Cardiac septum (tissue), 1 donor: ENCODE data around the gene ATP8B4. TPM values are rescaled to one million over a fixed set of nuclear protein-coding genes. Genes with fewer than 3 reads are reported as not detected.

Experiments
- DNase-seq: peaks from one replicate; pipeline ENCODE4 v3.0.0-alpha.2; 2020; ENCODE audit warnings: low spot score
- intact Hi-C: fragments of 100-400 bp; cut with DNase I; formaldehyde crosslinking; loops from one replicate; pipeline ENCODE4 v1.14.0; 2022
- total RNA-seq: library from RNA; stranded (reverse); fragmentation: NEBNext Ultra II Directional; extraction: Animal tissue kit (Norgen Biotek cat#: 25700); gene quantifications from one replicate; pipeline ENCODE4 v1.2.1, GENCODE V29; 2021
- donor health status: DM: no; HTN: no; CAD: no.

Gene ATP8B4
- total RNA-seq, 1 donor from 2014 or later = 3.1 TPM

- intact Hi-C loops = no loop called here
- DNase-seq = no peak
These were observed 310.7 kb downstream of the ATP8B4 start for GRCh38 chr15:49808341-49808740.

Other genes with a start within 250 kb of the ATP8B4 start
- not detected for gene SLC27A2, start 63.0 kb upstream of the ATP8B4 start, total RNA-seq
- gene HDC, start 146.5 kb upstream of the ATP8B4 start, total RNA-seq = 1.00 TPM
- gene GABPB1, start 236.0 kb upstream of the ATP8B4 start, total RNA-seq = 12.0 TPM